Measurements from ENCODE around the gene DOK5. TPM values are rescaled to one million over a fixed set of nuclear protein-coding genes. Genes with fewer than 3 reads are reported as not detected.

DOK5 gene
- total and polyA plus RNA-seq, 2 of the 8 experiments (the other 6 are each of a cell fraction or from before 2014, with no cell fraction given), result 8.9 to 15.0 TPM

DNA sequence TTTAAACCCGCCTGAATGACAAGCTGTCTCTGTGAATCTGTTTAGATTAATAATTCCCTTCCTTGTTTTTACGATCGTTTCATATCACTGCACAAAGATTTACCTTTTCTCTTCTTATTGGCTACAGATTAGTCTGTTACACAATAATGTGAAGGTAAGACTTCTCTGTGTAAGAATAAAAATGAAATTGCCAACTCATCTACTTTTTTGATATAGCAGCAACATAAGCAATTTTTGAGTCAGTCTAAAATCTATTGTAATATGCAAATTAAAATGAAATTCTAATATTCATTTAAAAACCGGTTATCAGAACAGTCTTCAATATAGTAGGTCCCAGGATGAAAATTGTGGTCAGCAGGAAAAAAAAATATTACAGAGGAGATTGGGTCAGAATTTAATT is 155.2 kb downstream of the DOK5 start:
- Histone ChIP-seq H3K23ac (ENCODE audit: insufficient read length) (no peak overlapping the region), H4K91ac (replicated peaks; ENCODE audit: insufficient read length, low read length) (no peak overlapping the region), H3K27me3 (replicated peaks in 1 of 4; ENCODE audit: control insufficient read depth in 3 of 4, extremely low read depth in 1 of 4, insufficient read depth in 3 of 4, low read length in 3 of 4) (no peaks in the 10 kb centered on the region), H4K8ac (ENCODE audit: extremely low read depth, insufficient read depth, low read length) (no peak overlapping the region), H3K4ac (replicated peaks; ENCODE audit: insufficient read length, low read depth, low read length) (no peak overlapping the region), H3K23me2 (ENCODE audit: low read depth, low read length) (no peaks in the 10 kb centered on the region), H2AFZ (ENCODE audit: low read length) (no peak overlapping the region), H2AK5ac (ENCODE audit: low read depth, low read length) (no peak overlapping the region), H3K79me1 (ENCODE audit: low read depth, low read length) (no peaks in the 10 kb centered on the region), H2BK12ac (ENCODE audit: low read depth, low read length) (no peak overlapping the region), H3K36me3 (ENCODE audit: control insufficient read depth in 2 of 4, insufficient read depth in 4 of 4, low read length in 3 of 4) (no peaks in the 10 kb centered on the region; a peak in 1 of 8 replicates), H3K4me2 (ENCODE audit: insufficient read depth in 1 of 2, low read depth in 2 of 2, low read length in 2 of 2) (no peak overlapping the region), H2BK20ac (ENCODE audit: low read length) (no peak overlapping the region), H2BK120ac (replicated peaks; ENCODE audit: low read depth, low read length) (no peak overlapping the region), H4K5ac (ENCODE audit: insufficient read length, low read depth, low read length) (no peak overlapping the region), H3K4me1 (replicated peaks in 1 of 4; ENCODE audit: control insufficient read depth in 3 of 4, insufficient read depth in 4 of 4, low read length in 3 of 4) (peaks cover 0 to 7% (median 2%) of the 10 kb centered on the region in 4 experiments; a peak in 5 of 7 replicates), H2BK5ac (ENCODE audit: low read depth, low read length) (no peak overlapping the region), H3K56ac (replicated peaks; ENCODE audit: insufficient read length, low read depth, low read length) (no peak overlapping the region), H3K27ac (ENCODE audit: low read depth, low read length) (no peak overlapping the region), H3K9me3 (ENCODE audit: insufficient read depth in 2 of 2, low read depth in 1 of 2, low read length in 1 of 2) (no peaks in the 10 kb centered on the region), H2BK15ac (ENCODE audit: low read length) (no peak overlapping the region), H3K4me3 (ENCODE audit: extremely low read depth in 1 of 4, insufficient read depth in 2 of 4, low read depth in 3 of 4, low read length in 4 of 4) (no peak overlapping the region), H3K14ac (ENCODE audit: insufficient read length) (no peak overlapping the region), H3K18ac (ENCODE audit: extremely low read depth, low read length) (no peak overlapping the region), H4K20me1 (replicated peaks in 1 of 2; ENCODE audit: control insufficient read depth in 1 of 2, insufficient read depth in 2 of 2, low read length in 2 of 2) (no peaks in the 10 kb centered on the region), H3K79me2 (ENCODE audit: control insufficient read depth in 1 of 2, insufficient read depth in 2 of 2, low read length in 2 of 2) (no peaks in the 10 kb centered on the region), H3K9ac (replicated peaks in 1 of 4; ENCODE audit: extremely low read depth in 1 of 4, low read depth in 3 of 4, low read length in 3 of 4) (no peak overlapping the region)
- no peak for TF ChIP-seq SIRT6 (IDR thresholded peaks at IDR 0.05; ENCODE audit: low read length)
- no peak for TF ChIP-seq FOSL1 (IDR thresholded peaks at IDR 0.05; ENCODE audit: insufficient read depth, low read depth, low read length)
- no peak for TF ChIP-seq SP2 (IDR thresholded peaks at IDR 0.05; ENCODE audit: low read length)
- no peak for TF ChIP-seq CEBPB (IDR thresholded peaks at IDR 0.05; ENCODE audit: low read depth, low read length)
- TF ChIP-seq POLR2AphosphoS5 (IDR thresholded peaks at IDR 0.05; ENCODE audit: low read depth, low read length), result no peak
- TF ChIP-seq CTBP2 (IDR thresholded peaks at IDR 0.05; ENCODE audit: borderline replicate concordance, insufficient read depth, insufficient read length, low read length), result no peak
- no peak for TF ChIP-seq SUZ12 (IDR thresholded peaks at IDR 0.05; ENCODE audit: low read length)
- no peak for TF ChIP-seq TEAD4 (IDR thresholded peaks at IDR 0.05; ENCODE audit: low read depth, low read length)
- no peak for TF ChIP-seq BACH1 (IDR thresholded peaks at IDR 0.05; ENCODE audit: low read length)
- TF ChIP-seq, protein P1, sequence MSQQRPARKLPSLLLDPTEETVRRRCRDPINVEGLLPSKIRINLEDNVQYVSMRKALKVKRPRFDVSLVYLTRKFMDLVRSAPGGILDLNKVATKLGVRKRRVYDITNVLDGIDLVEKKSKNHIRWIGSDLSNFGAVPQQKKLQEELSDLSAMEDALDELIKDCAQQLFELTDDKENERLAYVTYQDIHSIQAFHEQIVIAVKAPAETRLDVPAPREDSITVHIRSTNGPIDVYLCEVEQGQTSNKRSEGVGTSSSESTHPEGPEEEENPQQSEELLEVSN (IDR thresholded peaks at IDR 0.05), result no peak
- no peak for TF ChIP-seq KDM1A (IDR thresholded peaks at IDR 0.05; ENCODE audit: borderline replicate concordance, low read length)
- no peak for TF ChIP-seq SIN3A (conservative IDR thresholded peaks at IDR 0.05 in 1 of 2, IDR thresholded peaks at IDR 0.05 in 1 of 2; ENCODE audit: low read depth in 1 of 2, low read length in 2 of 2)
- no peak for TF ChIP-seq RNF2 (IDR thresholded peaks at IDR 0.05; ENCODE audit: borderline replicate concordance, low read depth, low read length, missing control alignments, poor library complexity, severe bottlenecking)
- DNase-seq (ENCODE audit: low read depth in 1 of 2, low spot score in 2 of 2), result no peak
- CTCF ChIA-PET (ENCODE audit: partially characterized antibody), result no interaction called here
- no peak for FAIRE-seq
- 96% methylated on average over 4 of the region's 4 CpGs; no CpG with 5 or more reads in 1 of the 2 experiments for WGBS, 2 experiments (ENCODE audit: extremely low coverage in 1 of 2, insufficient coverage in 1 of 2, insufficient read length in 1 of 2, insufficient replicate concordance in 2 of 2, low coverage in 1 of 2, low lambda C conversion rate in 2 of 2, missing lambda C conversion rate in 1 of 2)
- POLR2A ChIA-PET (ENCODE audit: partially characterized antibody), result interaction anchor here (0.6 kb wide), 1 partner anchor 410 kb away, joined by 4 read pairs; no protein-coding TSS in a partner anchor
